Breast epithelium (tissue), 4 donors: ENCODE measurements around the gene DNAJC6. TPM values are rescaled to one million over a fixed set of nuclear protein-coding genes. Genes with fewer than 3 reads are reported as not detected.
A peak's percentile ranks its signal among the peaks of the same experiment; 100 is the strongest.

Experiments
- DNase-seq, 2 donors: peaks; one replicate each; pipeline ENCODE4 v3.0.0-alpha.2; 2019; ENCODE audit warnings: low spot score in 2 of 2
- H3K27ac ChIP-seq, 2 donors: fragments of 200-600 bp; sonication (generic) in 1 of 2; one replicate each; pipeline ENCODE4 v1.5.1; 2016 to 2019; ENCODE audit warnings: mild to moderate bottlenecking in 1 of 2
- H3K27me3 ChIP-seq, 2 donors: fragments of 200-600 bp; sonication (generic) in 1 of 2; one replicate each; pipeline versions ENCODE4 v1.5.1 to v1.6.0; 2017 to 2019; ENCODE audit warnings: control low read depth in 1 of 2, mild to moderate bottlenecking in 1 of 2
- H3K36me3 ChIP-seq: fragments of 200-600 bp; one replicate; pipeline ENCODE4 v1.5.1; 2019
- H3K4me1 ChIP-seq, 2 donors: fragments of 200-600 bp; sonication (generic); one replicate each; pipeline ENCODE4 v1.5.1; 2016 to 2019; ENCODE audit warnings: control low read depth in 1 of 2
- H3K4me3 ChIP-seq, 3 donors: fragments of 200-600 bp; sonication (generic); 1 replicate in 2 of 3; 2 replicates in 1 of 3; pipeline ENCODE4 v1.5.1; 2016 to 2019; ENCODE audit warnings: mild to moderate bottlenecking in 3 of 3, moderate library complexity in 2 of 3
- H3K9me3 ChIP-seq, 2 donors: fragments of 200-600 bp; sonication (generic) in 1 of 2; one replicate each; pipeline ENCODE4 v1.5.1; 2016 to 2019; ENCODE audit warnings: control low read depth in 1 of 2
- CTCF ChIP-seq, 3 donors: fragments of 450-650 bp; IDR thresholded peaks; one replicate each; pipeline ENCODE4 v1.5.1; 2016 to 2017; ENCODE audit warnings: antibody characterized with exemption in 3 of 3, mild to moderate bottlenecking in 3 of 3, moderate library complexity in 3 of 3
- POLR2A ChIP-seq: fragments of 450-650 bp; IDR thresholded peaks from one replicate; pipeline ENCODE4 v1.6.1; 2016; ENCODE audit warnings: antibody characterized with exemption, mild to moderate bottlenecking, moderate library complexity
- POLR2AphosphoS5 ChIP-seq, 3 donors: sonication (generic); formaldehyde crosslinking; IDR thresholded peaks; one replicate each; pipeline ENCODE4 v1.6.1; 2017; ENCODE audit warnings: antibody characterized with exemption in 3 of 3
- intact Hi-C: fragments of 100-400 bp; cut with DNase I; formaldehyde crosslinking; loops from one replicate; pipeline ENCODE4 v1.15.1; 2023; ENCODE audit warnings: low total_unique reads
- total RNA-seq, 3 donors: library from RNA; depleted of rRNA; stranded (reverse); fragments of >200 nt; gene quantifications; one replicate each; pipeline ENCODE4 v1.1.0, GENCODE V29; 2016

DNAJC6 gene
- total RNA-seq, 3 donors from 2014 or later, result 0.96 to 6.2 (median 4.2) TPM

GRCh38 chr1:65292861-65293593 lies 16.3 kb upstream of the DNAJC6 start:
- no peaks in the 10 kb centered on the region for H3K27me3 ChIP-seq
- no peaks in the 10 kb centered on the region for H3K36me3 ChIP-seq
- H3K27ac ChIP-seq, result no peak overlapping the region
- no peak overlapping the region for H3K4me3 ChIP-seq
- no peaks in the 10 kb centered on the region for H3K4me1 ChIP-seq
- TF ChIP-seq CTCF (IDR thresholded peaks at IDR 0.05) (no peak), POLR2A (no peak), POLR2AphosphoS5 (IDR thresholded peaks at IDR 0.05) (no peak)
- peaks cover 0 to 3% of the 10 kb centered on the region in 2 donors for H3K9me3 ChIP-seq
- intact Hi-C loops, result no loop called here
- no peak for DNase-seq

DNA sequence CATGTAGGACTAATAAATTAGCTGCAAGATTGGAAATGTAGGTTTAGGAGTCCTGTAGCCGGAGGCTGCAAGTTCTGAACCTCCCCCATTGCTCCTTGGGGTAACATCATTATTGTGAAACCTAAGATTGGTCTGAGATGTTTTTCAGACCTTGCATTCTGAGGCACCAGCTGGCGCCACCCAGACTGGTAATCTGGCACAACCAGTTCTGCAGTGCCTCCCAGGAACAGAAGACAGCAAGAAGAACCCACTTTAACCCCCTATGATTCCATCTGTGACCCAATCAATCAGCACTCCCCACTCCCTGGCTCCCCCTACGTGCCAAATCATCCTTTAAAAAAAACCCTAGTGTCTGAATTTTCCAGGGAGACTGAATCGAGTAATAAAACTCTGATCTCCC lies 11.6 kb upstream of the DNAJC6 start:
- H3K9me3 ChIP-seq, result peaks cover 0 to 6% of the 10 kb centered on the region in 2 donors
- TF ChIP-seq POLR2AphosphoS5 (IDR thresholded peaks at IDR 0.05), result no peak
- no peak for TF ChIP-seq CTCF (IDR thresholded peaks at IDR 0.05)
- TF ChIP-seq POLR2A, result no peak

GRCh38 chr1:65299328-65299727 lies 10.0 kb upstream of the DNAJC6 start:
- no peak overlapping the region for H3K4me3 ChIP-seq
- H3K36me3 ChIP-seq, result no peaks in the 10 kb centered on the region
- H3K27me3 ChIP-seq, result no peaks in the 10 kb centered on the region
- peaks cover 0 to 6% of the 10 kb centered on the region in 2 donors for H3K9me3 ChIP-seq
- no peak overlapping the region for H3K27ac ChIP-seq
- TF ChIP-seq POLR2A (no peak), CTCF (IDR thresholded peaks at IDR 0.05) (no peak), POLR2AphosphoS5 (IDR thresholded peaks at IDR 0.05) (no peak)
- DNase-seq, result no peak
- intact Hi-C loops, result no loop called here
- H3K4me1 ChIP-seq, result no peaks in the 10 kb centered on the region

More for the DNA sequence above, 11.6 kb upstream of the DNAJC6 start:
- intact Hi-C loops, result no loop called here
- no peaks in the 10 kb centered on the region for H3K27me3 ChIP-seq
- no peaks in the 10 kb centered on the region for H3K36me3 ChIP-seq
- H3K4me3 ChIP-seq, result no peak overlapping the region
- DNase-seq, result no peak
- no peak overlapping the region for H3K27ac ChIP-seq
- H3K4me1 ChIP-seq, result no peaks in the 10 kb centered on the region

- H3K27me3 ChIP-seq, result no peaks in the 10 kb centered on the region
- no peak overlapping the region for H3K27ac ChIP-seq
- H3K4me3 ChIP-seq, result peak overlapping the region; percentile 29 to 64 (median 53)
- no peaks in the 10 kb centered on the region for H3K36me3 ChIP-seq
- intact Hi-C loops, result no loop called here
- TF ChIP-seq CTCF (IDR thresholded peaks at IDR 0.05) (no peak), POLR2AphosphoS5 (IDR thresholded peaks at IDR 0.05) (no peak), POLR2A (no peak)
- H3K4me1 ChIP-seq, result no peaks in the 10 kb centered on the region
- H3K9me3 ChIP-seq, result no peaks in the 10 kb centered on the region
- DNase-seq, result no peak
Measured at GRCh38 chr1:65308781-65309303, 501 bp upstream of the DNAJC6 start.

DNA sequence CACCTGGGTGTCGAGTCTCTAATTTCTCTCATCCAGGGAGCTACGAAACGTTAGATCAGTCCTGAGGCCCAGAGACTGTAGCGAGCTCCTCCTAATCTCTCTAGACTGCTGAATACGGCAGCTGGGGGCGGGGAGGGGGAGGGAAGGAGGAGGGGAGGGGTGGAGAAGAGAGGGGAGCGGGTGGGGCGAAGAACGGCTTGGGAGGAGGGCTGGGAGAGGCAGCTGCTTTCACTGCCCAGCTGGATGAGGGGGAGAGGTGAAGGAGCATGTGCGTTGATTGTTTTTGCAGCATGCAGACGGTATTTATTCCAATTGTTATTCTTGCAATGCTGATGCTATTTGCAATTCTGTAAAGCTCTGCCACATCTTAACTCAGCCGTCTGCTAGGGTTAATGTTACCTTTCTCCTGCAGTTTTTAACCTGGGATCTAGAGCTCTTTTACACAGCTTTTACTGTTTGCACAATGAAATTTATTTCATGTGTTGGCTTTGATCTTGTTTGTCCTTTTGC lies 790 bp downstream of the DNAJC6 start:
- DNase-seq, result no peak
- H3K36me3 ChIP-seq, result no peaks in the 10 kb centered on the region
- intact Hi-C loops, result no loop called here
- no peak overlapping the region for H3K27ac ChIP-seq
- no peak for TF ChIP-seq CTCF (IDR thresholded peaks at IDR 0.05)
- no peak for TF ChIP-seq POLR2A
- no peak for TF ChIP-seq POLR2AphosphoS5 (IDR thresholded peaks at IDR 0.05)
- no peaks in the 10 kb centered on the region for H3K27me3 ChIP-seq
- H3K4me1 ChIP-seq, result no peaks in the 10 kb centered on the region
- peak overlapping the region; percentile 29 to 64 (median 53) for H3K4me3 ChIP-seq
- H3K9me3 ChIP-seq, result no peaks in the 10 kb centered on the region
